ENCODE data around the gene NF2.

The NF2 gene

GRCh38 chr22:29715705-29716104 lies 112.3 kb downstream of the NF2 start:
- no peak overlapping the region for H3K4me3 ChIP-seq (ENCODE audit: low read depth, low read length)
- no peak for TF ChIP-seq CTCF (IDR thresholded peaks at IDR 0.05; ENCODE audit: low read depth, low read length, missing control alignments)
- no peak for DNase-seq (ENCODE audit: low read depth)

GRCh38 chr22:29716814-29717545 lies 113.5 kb downstream of the NF2 start:
- H3K4me3 ChIP-seq (ENCODE audit: low read depth, low read length), result no peak overlapping the region
- no peak for TF ChIP-seq CTCF (IDR thresholded peaks at IDR 0.05; ENCODE audit: low read depth, low read length, missing control alignments)
- DNase-seq (ENCODE audit: low read depth), result no peak

- H3K4me3 ChIP-seq (ENCODE audit: low read depth, low read length), result no peak overlapping the region
- TF ChIP-seq CTCF (IDR thresholded peaks at IDR 0.05; ENCODE audit: low read depth, low read length, missing control alignments), result no peak
- no peak for DNase-seq (ENCODE audit: low read depth)
Measured at GRCh38 chr22:29717789-29718188, 114.4 kb downstream of the NF2 start.

- TF ChIP-seq CTCF (IDR thresholded peaks at IDR 0.05; ENCODE audit: low read depth, low read length, missing control alignments), result no peak
- no peak for DNase-seq (ENCODE audit: low read depth)
- H3K4me3 ChIP-seq (ENCODE audit: low read depth, low read length), result no peak overlapping the region
Measured at GRCh38 chr22:29718949-29719898, 115.8 kb downstream of the NF2 start.

DNA sequence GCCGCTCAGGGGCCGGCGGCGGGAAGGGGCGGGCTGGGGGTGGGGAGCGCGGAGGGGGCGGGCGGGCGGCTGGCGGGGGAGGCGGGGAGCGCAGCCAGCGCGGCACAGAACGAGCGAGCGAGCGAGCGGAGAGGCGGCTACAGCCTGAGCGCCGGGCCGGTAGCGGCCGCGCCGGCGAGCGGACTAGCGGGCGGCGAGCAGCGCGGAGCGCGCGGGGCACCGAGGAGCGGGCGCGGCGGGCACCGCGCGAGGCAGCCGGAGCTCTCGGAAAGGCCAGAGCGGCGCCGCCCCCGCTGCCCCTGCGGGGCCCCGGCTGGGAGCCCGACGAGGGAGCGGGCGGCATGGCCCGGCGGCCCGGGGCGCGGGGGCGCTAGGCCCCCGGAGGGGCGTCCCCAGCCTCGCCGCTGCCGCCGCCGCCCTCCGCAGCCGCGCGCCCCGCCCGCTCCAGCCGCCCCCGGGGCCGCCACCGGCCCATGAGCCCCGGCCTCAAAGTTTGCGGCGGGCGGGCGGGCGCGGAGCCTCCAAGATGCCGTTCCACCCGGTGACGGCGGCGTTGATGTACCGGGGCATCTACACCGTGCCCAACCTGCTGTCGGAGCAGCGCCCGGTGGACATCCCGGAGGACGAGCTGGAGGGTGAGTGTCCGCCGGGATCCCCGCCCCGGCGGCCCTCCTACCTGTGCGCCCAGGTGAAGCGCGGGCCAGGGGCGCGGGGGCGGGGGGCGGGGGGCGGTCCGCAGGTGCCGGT lies 116.6 kb downstream of the NF2 start, which contains the start of gene CABP7:
TSS of gene CABP7 (plus strand) at position 105 of the 747 bp plus-strand sequence. CDS start at position 527, 422 bp downstream.
- TF ChIP-seq CTCF (IDR thresholded peaks at IDR 0.05; ENCODE audit: low read depth, low read length, missing control alignments), result no peak
- no peak for DNase-seq (ENCODE audit: low read depth)
- H3K4me3 ChIP-seq (ENCODE audit: low read depth, low read length), result no peak within 1 kb of the TSS

DNA sequence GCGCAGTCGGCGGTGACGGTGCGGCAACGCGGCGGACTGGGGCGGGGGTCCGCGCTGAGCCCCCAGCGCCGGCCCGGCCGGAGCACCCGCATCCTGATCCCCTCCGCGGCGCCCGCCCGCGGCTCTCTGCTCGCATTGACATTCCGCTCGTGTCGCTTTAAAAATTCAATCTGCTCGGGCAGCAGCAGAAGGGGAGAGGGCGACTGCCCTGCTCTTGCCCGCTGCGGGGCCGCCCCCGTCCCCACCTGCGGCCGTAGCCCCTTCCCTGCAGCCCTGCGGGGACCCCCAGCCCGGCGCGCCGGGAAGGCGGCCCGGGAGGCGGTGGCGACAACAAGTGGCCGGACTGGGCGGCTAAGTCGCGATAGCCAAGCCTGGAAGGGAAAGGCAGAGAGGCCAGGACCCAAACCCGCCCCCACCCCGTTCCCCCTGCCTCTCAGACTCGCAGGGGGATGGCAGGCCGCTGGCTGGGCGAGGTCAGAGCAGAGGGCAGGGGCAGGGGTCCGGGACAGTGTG lies 117.4 kb downstream of the NF2 start:
- DNase-seq (ENCODE audit: low read depth), result no peak
- no peak overlapping the region for H3K4me3 ChIP-seq (ENCODE audit: low read depth, low read length)
- TF ChIP-seq CTCF (IDR thresholded peaks at IDR 0.05; ENCODE audit: low read depth, low read length, missing control alignments), result no peak

Data from GM12864 (cell line).